Gastrocnemius medialis (tissue), 4 donors: Measurements from ENCODE around the gene SPECC1L.

Source experiments
- CTCF ChIP-seq, 5 experiments: fragments of 450-650 bp in 3 of 5; fragments of 200-600 bp in 2 of 5; sonication (generic) in 2 of 5; IDR thresholded peaks in 4 of 5; conservative IDR thresholded peaks in 1 of 5; 1 replicate in 4 of 5; 2 replicates in 1 of 5; pipeline ENCODE4 v1.5.1; 2016 to 2019; ENCODE audit warnings: antibody characterized with exemption in 5 of 5, mild to moderate bottlenecking in 3 of 5, moderate library complexity in 3 of 5
- POLR2A ChIP-seq, 2 donors: fragments of 450-650 bp; IDR thresholded peaks; one replicate each; pipeline ENCODE4 v1.6.1; 2017; ENCODE audit warnings: antibody characterized with exemption in 2 of 2, mild to moderate bottlenecking in 2 of 2, moderate library complexity in 2 of 2

DNA sequence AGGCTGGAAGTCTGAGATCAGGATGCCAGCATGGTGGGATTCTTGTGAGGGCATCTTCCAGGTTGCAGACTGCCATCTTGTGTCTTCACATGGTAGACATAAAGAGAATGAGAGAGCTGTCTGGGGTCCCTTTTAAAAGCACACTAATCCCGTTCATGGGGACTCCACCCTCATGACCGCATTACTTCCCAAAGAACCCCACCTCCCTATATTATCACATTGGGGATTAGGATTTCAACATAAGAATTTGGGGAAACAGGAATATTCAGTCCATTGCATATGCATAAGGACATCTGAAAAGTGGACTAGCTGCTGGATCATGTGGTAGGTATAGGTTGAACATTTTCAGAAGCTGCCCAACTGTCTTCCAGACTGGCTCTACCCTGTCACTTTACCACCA, 123.6 kb downstream of the SPECC1L start:
- TF ChIP-seq CTCF (IDR thresholded peaks at IDR 0.05 in 4 of 5, conservative IDR thresholded peaks at IDR 0.05 in 1 of 5) (no peak), POLR2A (IDR thresholded peaks at IDR 0.05) (no peak)
